NB4 (cell line): ENCODE measurements around the gene MYT1.

ENCODE experiments used
- POLR2A ChIP-seq: IDR thresholded peaks from 2 replicates; pipeline ENCODE4 v1.6.1; 2011; ENCODE audit warnings: mild to moderate bottlenecking; ENCODE audit not compliant: insufficient read length; ENCODE audit errors: extremely low read depth
- TF ChIP-seq, protein P1 (sequence below): IDR thresholded peaks from one replicate; pipeline ENCODE4 v1.5.1; 2012; ENCODE audit warnings: low read depth, low read length

DNA sequence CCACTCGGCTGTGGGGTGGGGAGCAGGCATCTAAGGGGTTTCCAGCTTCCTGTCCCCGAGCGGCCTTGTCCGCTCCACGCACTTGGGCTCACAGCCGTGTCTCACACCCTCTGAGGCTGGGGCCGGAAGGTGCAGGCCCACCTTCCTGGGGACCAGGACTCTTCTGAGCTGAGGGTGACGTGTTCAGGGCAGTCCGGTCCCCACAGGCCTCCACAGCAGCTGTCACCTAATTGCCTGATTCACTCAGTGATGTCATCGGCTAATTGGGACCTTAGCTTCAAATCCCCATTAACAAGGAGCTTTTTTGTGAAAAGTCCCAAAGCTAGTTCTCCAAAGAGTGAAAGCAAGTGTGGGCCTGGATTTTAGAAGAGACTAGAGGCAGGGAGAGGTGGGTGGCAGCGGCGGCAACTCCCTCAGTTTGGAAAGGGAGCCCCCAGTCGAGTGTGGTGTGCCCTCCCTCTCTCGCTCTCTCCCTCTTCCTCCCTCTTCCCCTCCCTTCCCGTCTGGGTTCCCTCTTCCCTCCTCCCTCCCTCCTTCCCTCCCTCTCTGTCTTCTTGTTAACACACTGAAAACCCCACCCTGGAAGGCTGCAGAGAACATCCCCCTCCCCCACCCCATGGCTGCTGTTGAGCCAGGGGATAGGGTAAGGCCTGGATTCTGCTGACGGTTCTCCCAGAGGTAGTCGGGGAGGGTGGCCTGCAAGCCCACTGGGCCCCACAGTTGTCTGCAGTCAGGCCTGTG, 39.0 kb downstream of the MYT1 start:
- TF ChIP-seq, protein P1, sequence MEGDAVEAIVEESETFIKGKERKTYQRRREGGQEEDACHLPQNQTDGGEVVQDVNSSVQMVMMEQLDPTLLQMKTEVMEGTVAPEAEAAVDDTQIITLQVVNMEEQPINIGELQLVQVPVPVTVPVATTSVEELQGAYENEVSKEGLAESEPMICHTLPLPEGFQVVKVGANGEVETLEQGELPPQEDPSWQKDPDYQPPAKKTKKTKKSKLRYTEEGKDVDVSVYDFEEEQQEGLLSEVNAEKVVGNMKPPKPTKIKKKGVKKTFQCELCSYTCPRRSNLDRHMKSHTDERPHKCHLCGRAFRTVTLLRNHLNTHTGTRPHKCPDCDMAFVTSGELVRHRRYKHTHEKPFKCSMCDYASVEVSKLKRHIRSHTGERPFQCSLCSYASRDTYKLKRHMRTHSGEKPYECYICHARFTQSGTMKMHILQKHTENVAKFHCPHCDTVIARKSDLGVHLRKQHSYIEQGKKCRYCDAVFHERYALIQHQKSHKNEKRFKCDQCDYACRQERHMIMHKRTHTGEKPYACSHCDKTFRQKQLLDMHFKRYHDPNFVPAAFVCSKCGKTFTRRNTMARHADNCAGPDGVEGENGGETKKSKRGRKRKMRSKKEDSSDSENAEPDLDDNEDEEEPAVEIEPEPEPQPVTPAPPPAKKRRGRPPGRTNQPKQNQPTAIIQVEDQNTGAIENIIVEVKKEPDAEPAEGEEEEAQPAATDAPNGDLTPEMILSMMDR = no peak
- no peak for TF ChIP-seq POLR2A
